OCI-LY1 (cell line): ENCODE measurements around the gene AFMID.
A peak's percentile ranks its signal among the peaks of the same experiment; 100 is the strongest.

Source experiments
- H2AFZ ChIP-seq: fragments of 200-600 bp; sonication (generic), shearing (Covaris generic); 2 replicates; pipeline ENCODE4 v1.6.0; 2014; ENCODE audit warnings: antibody characterized with exemption, mild to moderate bottlenecking, low read length
- H3F3A ChIP-seq: fragments of 200-600 bp; sonication (generic), shearing (Covaris generic); 2 replicates; pipeline ENCODE4 v1.6.0; 2014; ENCODE audit warnings: mild to moderate bottlenecking, antibody characterized with exemption, low read length, moderate library complexity; ENCODE audit not compliant: insufficient read depth
- H3K27ac ChIP-seq: fragments of 200-600 bp; sonication (generic); 2 replicates; pipeline ENCODE4 v1.5.1; 2014; ENCODE audit warnings: low read length, mixed run types, mild to moderate bottlenecking, low read depth; ENCODE audit not compliant: poor library complexity, severe bottlenecking
- H3K27me3 ChIP-seq: fragments of 200-600 bp; sonication (generic); 2 replicates; pipeline ENCODE4 v1.6.0; 2014; ENCODE audit warnings: antibody characterized with exemption, mild to moderate bottlenecking, low read length, moderate library complexity; ENCODE audit not compliant: insufficient read depth
- H3K36me3 ChIP-seq: fragments of 200-600 bp; sonication (generic); 2 replicates; pipeline ENCODE4 v1.6.1; 2014; ENCODE audit warnings: mild to moderate bottlenecking, antibody characterized with exemption, low read length, moderate library complexity, mixed read lengths; ENCODE audit not compliant: insufficient read depth
- H3K4me1 ChIP-seq: fragments of 200-600 bp; sonication (generic); 2 replicates; pipeline ENCODE4 v1.5.1; 2014; ENCODE audit warnings: mild to moderate bottlenecking, low read length, moderate library complexity; ENCODE audit not compliant: insufficient read depth, severe bottlenecking
- H3K4me2 ChIP-seq: fragments of 200-600 bp; sonication (generic), shearing (Covaris generic); 2 replicates; pipeline ENCODE4 v1.6.1; 2014; ENCODE audit warnings: low read length
- H3K4me3 ChIP-seq: fragments of 200-600 bp; sonication (generic); 2 replicates; pipeline ENCODE4 v1.5.1; 2014; ENCODE audit warnings: low read length, low read depth, mild to moderate bottlenecking, mixed read lengths; ENCODE audit not compliant: poor library complexity, severe bottlenecking
- H3K79me2 ChIP-seq: fragments of 200-600 bp; shearing (Covaris generic); 2 replicates; pipeline ENCODE4 v1.6.1; 2016; ENCODE audit warnings: mixed run types, low read length, mixed read lengths; ENCODE audit not compliant: insufficient read depth
- H3K9ac ChIP-seq: fragments of 200-600 bp; sonication (generic), shearing (Covaris generic); 2 replicates; pipeline ENCODE4 v1.6.1; 2014; ENCODE audit warnings: mild to moderate bottlenecking, low read length, mixed read lengths
- H3K9me2 ChIP-seq: fragments of 200-600 bp; sonication (generic), shearing (Covaris generic); 2 replicates; pipeline ENCODE4 v1.6.1; 2014; ENCODE audit warnings: low read depth, mild to moderate bottlenecking, low read length, mixed read lengths
- H3K9me3 ChIP-seq: fragments of 200-600 bp; shearing (Covaris generic); 2 replicates; pipeline ENCODE4 v1.6.1; 2014; ENCODE audit warnings: low read length, mixed read lengths
- H4K20me1 ChIP-seq: fragments of 200-600 bp; sonication (generic), shearing (Covaris generic); 2 replicates; pipeline ENCODE4 v1.6.0; 2016; ENCODE audit warnings: mild to moderate bottlenecking, low read length; ENCODE audit not compliant: insufficient read depth
- CTCF ChIP-seq: fragments of 200-600 bp; sonication (generic), shearing (Covaris generic); IDR thresholded peaks from 2 replicates; pipeline ENCODE4 v1.5.1; 2017; ENCODE audit warnings: mild to moderate bottlenecking, antibody characterized with exemption, low read length, moderate library complexity, mixed read lengths
- EZH2 ChIP-seq: fragments of 200-600 bp; sonication (generic), shearing (Covaris generic); IDR thresholded peaks from 2 replicates; pipeline ENCODE4 v1.8.0; 2017; ENCODE audit warnings: borderline replicate concordance, mixed run types, mild to moderate bottlenecking, antibody characterized with exemption, low read length, moderate library complexity, mixed read lengths

The AFMID gene

GRCh38 chr17:78206298-78206697, 19.1 kb downstream of the AFMID start:
- no peaks in the 10 kb centered on the region for H3K4me1 ChIP-seq
- H2AFZ ChIP-seq = no peak overlapping the region
- H3K9me3 ChIP-seq = no peaks in the 10 kb centered on the region
- H3K4me2 ChIP-seq = no peak overlapping the region
- H3K9me2 ChIP-seq = no peaks in the 10 kb centered on the region
- no peaks in the 10 kb centered on the region for H3K79me2 ChIP-seq
- peaks cover 56% of the 10 kb centered on the region for H3K36me3 ChIP-seq
- H3K9ac ChIP-seq = no peak overlapping the region
- no peaks in the 10 kb centered on the region for H4K20me1 ChIP-seq
- no peak overlapping the region for H3K4me3 ChIP-seq
- H3K27ac ChIP-seq = no peak overlapping the region
- H3F3A ChIP-seq = no peaks in the 10 kb centered on the region
- TF ChIP-seq EZH2 (no peak), CTCF (0 out of 2 replicates have a peak, but pooled peaks have one; percentile 14)
- no peaks in the 10 kb centered on the region for H3K27me3 ChIP-seq

GRCh38 chr17:78208486-78208885, 21.3 kb downstream of the AFMID start:
- H3K9me3 ChIP-seq = no peaks in the 10 kb centered on the region
- TF ChIP-seq EZH2 (no peak), CTCF (no peak)

GRCh38 chr17:78210111-78210510, 22.9 kb downstream of the AFMID start:
- Histone ChIP-seq H4K20me1 (no peaks in the 10 kb centered on the region), H2AFZ (no peak overlapping the region), H3K27me3 (no peaks in the 10 kb centered on the region), H3K79me2 (peaks cover 9% of the 10 kb centered on the region), H3K4me3 (no peak overlapping the region), H3K27ac (no peak overlapping the region), H3K36me3 (peaks cover 29% of the 10 kb centered on the region), H3K9me3 (no peaks in the 10 kb centered on the region), H3K4me2 (no peak overlapping the region), H3K9me2 (no peaks in the 10 kb centered on the region), H3K9ac (no peak overlapping the region), H3F3A (no peaks in the 10 kb centered on the region), H3K4me1 (peaks cover 6% of the 10 kb centered on the region)
- TF ChIP-seq CTCF = no peak
- TF ChIP-seq EZH2 = no peak

More at GRCh38 chr17:78208486-78208885, 21.3 kb downstream of the AFMID start:
- H3F3A ChIP-seq = no peaks in the 10 kb centered on the region
- no peaks in the 10 kb centered on the region for H3K9me2 ChIP-seq
- peaks cover 40% of the 10 kb centered on the region for H3K36me3 ChIP-seq
- no peak overlapping the region for H3K4me3 ChIP-seq
- no peaks in the 10 kb centered on the region for H3K27me3 ChIP-seq
- no peaks in the 10 kb centered on the region for H3K79me2 ChIP-seq
- H3K27ac ChIP-seq = no peak overlapping the region
- H4K20me1 ChIP-seq = no peaks in the 10 kb centered on the region
- no peak overlapping the region for H2AFZ ChIP-seq
- H3K4me1 ChIP-seq = no peaks in the 10 kb centered on the region
- no peak overlapping the region for H3K4me2 ChIP-seq
- H3K9ac ChIP-seq = no peak overlapping the region
